Lung (tissue), 12 donors: ENCODE measurements around the gene MAOA. TPM values are rescaled to one million over a fixed set of nuclear protein-coding genes. Genes with fewer than 3 reads are reported as not detected.
A peak's percentile ranks its signal among the peaks of the same experiment; 100 is the strongest.

ENCODE experiments used
- ATAC-seq: fragments of 200-7000 bp; cut with Tn5 transposase; one replicate; pipeline ENCODE4 v1.9.1; 2020; ENCODE audit warnings: moderate number of reproducible peaks; ENCODE audit not compliant: insufficient read depth, low FRiP score
- DNase-seq, 3 donors: peaks; one replicate each; pipeline ENCODE4 v3.0.0-alpha.2; 2013 to 2017
- H3K27ac ChIP-seq, 2 donors: one replicate each; pipeline ENCODE4 v1.5.1; 2013; ENCODE audit warnings: mild to moderate bottlenecking in 2 of 2, moderate library complexity in 2 of 2, control low read depth in 1 of 2, inconsistent platforms in 1 of 2, low read depth in 1 of 2, low read length in 1 of 2
- H3K27me3 ChIP-seq, 3 donors: one replicate each; pipeline ENCODE4 v1.5.1; 2013; ENCODE audit warnings: low read length in 2 of 3; ENCODE audit not compliant: control insufficient read depth in 3 of 3, insufficient read depth in 3 of 3
- H3K36me3 ChIP-seq, 4 donors: one replicate each; pipeline ENCODE4 v1.5.1; 2013; ENCODE audit warnings: low read length in 4 of 4, mild to moderate bottlenecking in 1 of 4, moderate library complexity in 1 of 4; ENCODE audit not compliant: control insufficient read depth in 4 of 4, insufficient read depth in 4 of 4
- H3K4me1 ChIP-seq, 5 donors: one replicate each; pipeline ENCODE4 v1.5.1; 2013; ENCODE audit warnings: low read length in 5 of 5, mild to moderate bottlenecking in 2 of 5, moderate library complexity in 1 of 5; ENCODE audit not compliant: control insufficient read depth in 5 of 5, insufficient read depth in 5 of 5
- H3K4me3 ChIP-seq: one replicate; pipeline ENCODE4 v1.5.1; 2013; ENCODE audit warnings: mild to moderate bottlenecking, control low read depth, moderate library complexity
- H3K9ac ChIP-seq, 2 donors: one replicate each; pipeline ENCODE4 v1.5.1; 2013; ENCODE audit warnings: low read length in 2 of 2, control low read depth in 1 of 2; ENCODE audit not compliant: insufficient read depth in 1 of 2
- H3K9me3 ChIP-seq, 4 donors: one replicate each; pipeline ENCODE4 v1.5.1; 2013; ENCODE audit warnings: low read length in 3 of 4, mild to moderate bottlenecking in 1 of 4, moderate library complexity in 1 of 4; ENCODE audit not compliant: control insufficient read depth in 4 of 4, insufficient read depth in 3 of 4
- CTCF ChIP-seq: IDR thresholded peaks from 2 replicates; pipeline ENCODE4 v1.5.1; 2012; ENCODE audit warnings: mild to moderate bottlenecking; ENCODE audit errors: control extremely low read depth, extremely low read depth
- WGBS, 2 donors: extraction: QIAGEN DNeasy Blood & Tissue Kit; methylation state at CpG; one replicate each; pipeline ENCODE4 v1.1.7; 2013; 5-methylcytosine and 5-hydroxymethylcytosine counted together
- polyA plus RNA-seq, 2 donors: library from polyadenylated mRNA; stranded (reverse); fragments of 200-250 nt; gene quantifications; one replicate each; pipeline ENCODE4 v1.2.1, GENCODE V29; 2013
- total RNA-seq, 2 donors: library from RNA; depleted of rRNA in 1 of 2; stranded (reverse); fragments of >200 nt in 1 of 2; gene quantifications; one replicate each; pipeline ENCODE4 v1.2.1, GENCODE V29; 2014 to 2021
- donor health status: control.
- donor health status: control.
- donor health status: Bipolar disorder and iron deficiency.
- donor health status: healthy.
- donor health status: DM: yes; HTN: yes; CAD: no.

MAOA gene
- total and polyA plus RNA-seq, 4 donors, result 70.0 to 187 (median 117) TPM

GRCh38 chrX:43644124-43644701 is 11.9 kb upstream of the MAOA start:
- no peaks in the 10 kb centered on the region for H3K36me3 ChIP-seq
- no peaks in the 10 kb centered on the region for H3K9me3 ChIP-seq
- 51 to 55% methylated on average over 3 of the region's 3 CpGs for WGBS, 2 donors
- DNase-seq (no peak), ATAC-seq (peak; percentile 41)
- no peak overlapping the region for H3K4me3 ChIP-seq
- peak overlapping the region in 1 of 2 donors; percentile 13 for H3K27ac ChIP-seq
- no peaks in the 10 kb centered on the region for H3K4me1 ChIP-seq
- TF ChIP-seq CTCF, result no peak
- H3K9ac ChIP-seq, result no peak overlapping the region
- H3K27me3 ChIP-seq, result peaks cover 5 to 23% (median 8%) of the 10 kb centered on the region in 3 donors

- H3K36me3 ChIP-seq, result no peaks in the 10 kb centered on the region
- H3K27me3 ChIP-seq, result peaks cover 3 to 16% (median 8%) of the 10 kb centered on the region in 3 donors
- H3K9ac ChIP-seq, result no peak overlapping the region
- no peaks in the 10 kb centered on the region for H3K9me3 ChIP-seq
- ATAC-seq (no peak), DNase-seq (no peak)
- H3K4me3 ChIP-seq, result no peak overlapping the region
- no peak overlapping the region for H3K27ac ChIP-seq
- H3K4me1 ChIP-seq, result no peaks in the 10 kb centered on the region
- 77 to 86% methylated on average over 3 of the region's 3 CpGs for WGBS, 2 donors
- no peak for TF ChIP-seq CTCF
Measured at GRCh38 chrX:43646800-43647199, 9.3 kb upstream of the MAOA start.

DNA sequence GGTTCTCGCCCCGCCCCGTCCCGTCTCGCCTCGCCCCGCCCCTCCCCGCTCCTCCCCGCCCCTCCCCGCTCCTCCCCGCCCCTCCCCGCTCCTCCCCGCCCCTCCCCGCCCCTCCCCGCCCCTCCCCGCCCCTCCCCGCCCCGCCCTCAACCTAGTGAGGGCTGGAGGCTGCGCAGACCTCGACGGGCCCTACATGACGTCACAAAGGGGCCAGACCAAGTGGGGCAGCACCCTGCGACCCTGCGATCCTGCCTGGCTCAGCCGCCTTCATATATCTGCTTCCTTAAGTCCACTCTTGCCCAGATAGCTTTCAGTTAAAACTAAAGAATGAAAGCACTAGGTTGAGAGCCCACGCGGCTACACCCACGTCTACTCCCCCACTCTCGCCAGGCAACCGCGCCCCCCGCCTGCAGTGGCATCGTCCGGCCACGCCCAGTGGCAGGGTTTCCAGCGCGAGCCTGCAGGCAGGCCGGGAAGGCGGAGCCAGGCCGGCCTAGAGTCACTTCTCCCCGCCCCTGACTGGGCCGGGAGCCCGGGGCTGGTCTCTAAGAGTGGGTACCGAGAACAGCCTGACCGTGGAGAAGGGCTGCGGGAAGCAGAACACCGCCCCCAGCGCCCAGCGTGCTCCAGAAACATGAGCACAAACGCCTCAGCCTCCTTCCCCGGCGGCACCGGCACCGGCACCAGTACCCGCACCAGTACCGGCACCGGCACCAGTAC is 1.5 kb upstream of the MAOA start:
- DNase-seq, result peak; percentile 95 to 97 (median 95)
- Histone ChIP-seq H3K27me3 (peaks cover 0 to 14% (median 6%) of the 10 kb centered on the region in 3 donors), H3K4me1 (no peaks in the 10 kb centered on the region), H3K27ac (peak overlapping the region; percentile 86 to 97), H3K4me3 (peak overlapping the region; percentile 49), H3K36me3 (no peaks in the 10 kb centered on the region), H3K9me3 (peaks cover 0 to 5% (median 0%) of the 10 kb centered on the region in 4 donors), H3K9ac (peak overlapping the region; percentile 73 to 92)
- ATAC-seq, result peak; percentile 97
- no peak for TF ChIP-seq CTCF
- 0 to 32% methylated on average over 14 to 48 of the region's 57 CpGs for whole genome bisulfite sequencing, 2 donors
